Adrenal gland (tissue), 12 donors: Measurements from ENCODE around the gene PDGFC. TPM values are rescaled to one million over a fixed set of nuclear protein-coding genes. Genes with fewer than 3 reads are reported as not detected.

Experiments used
- DNase-seq, 7 donors: peaks; one replicate each; pipeline ENCODE4 v3.0.0-alpha.2; 2019 to 2020
- H3K27ac ChIP-seq, 5 donors: fragments of 200-600 bp; sonication (generic) in 4 of 5; 1 replicate in 3 of 5; 2 replicates in 2 of 5; pipeline versions ENCODE4 v1.5.1 to v1.8.0; 2016 to 2020; ENCODE audit warnings: mild to moderate bottlenecking in 1 of 5
- H3K27me3 ChIP-seq: fragments of 200-600 bp; 2 replicates; pipeline ENCODE4 v1.8.0; 2021
- H3K36me3 ChIP-seq, 2 donors: fragments of 200-600 bp; replicated peaks in 1 of 2; 1 replicate in 1 of 2; 2 replicates in 1 of 2; pipeline versions ENCODE4 v1.5.1 to v1.8.0; 2018 to 2022
- H3K4me1 ChIP-seq, 2 donors: fragments of 200-600 bp; replicated peaks in 1 of 2; 1 replicate in 1 of 2; 2 replicates in 1 of 2; pipeline versions ENCODE4 v1.5.1 to v1.8.0; 2018 to 2021
- H3K4me3 ChIP-seq, 4 donors: fragments of 200-600 bp; sonication (generic) in 3 of 4; one replicate each; pipeline ENCODE4 v1.5.1; 2016 to 2018
- H3K9me3 ChIP-seq, 3 donors: fragments of 200-600 bp; sonication (generic) in 1 of 3; replicated peaks in 1 of 3; 1 replicate in 2 of 3; 2 replicates in 1 of 3; pipeline versions ENCODE4 v1.5.1 to v1.8.0; 2016 to 2021
- CTCF ChIP-seq, 6 experiments: fragments of 450-650 bp in 4 of 6; fragments of 200-600 bp in 2 of 6; sonication (generic) in 1 of 6; IDR thresholded peaks; 1 replicate in 5 of 6; 2 replicates in 1 of 6; pipeline versions ENCODE4 v1.5.1 to v1.8.0; 2016 to 2021; ENCODE audit warnings: antibody characterized with exemption in 6 of 6, mild to moderate bottlenecking in 2 of 6, moderate library complexity in 1 of 6
- POLR2A ChIP-seq, 2 donors: fragments of 450-650 bp; IDR thresholded peaks; one replicate each; pipeline ENCODE4 v1.6.1; 2017; ENCODE audit warnings: antibody characterized with exemption in 2 of 2, mild to moderate bottlenecking in 2 of 2, moderate library complexity in 1 of 2
- WGBS, 4 donors: extraction: QIAGEN DNeasy Blood & Tissue Kit in 2 of 4; methylation state at CpG; one replicate each; pipeline versions ENCODE4 v1.1.5 to v1.1.7; 2013 to 2017; 5-methylcytosine and 5-hydroxymethylcytosine counted together
- intact Hi-C, 2 donors: fragments of 100-400 bp; cut with DNase I; formaldehyde crosslinking; loops; one replicate each; pipeline versions ENCODE4 v1.14.1 to v1.15.0; 2022 to 2023
- polyA plus RNA-seq, 3 donors: library from polyadenylated mRNA; stranded (reverse); fragments of 200-250 nt in 2 of 3; fragments of 350-450 nt in 1 of 3; fragmentation: Illumina TruSeq in 1 of 3; extraction: RNeasy Lipid Tissue Mini Kit (QIAGEN cat#74804) in 1 of 3; gene quantifications; one replicate each; pipeline ENCODE4 v1.2.3, GENCODE V29; 2013 to 2014
- total RNA-seq, 9 donors: library from RNA; depleted of rRNA in 4 of 9; stranded (reverse); fragments of >200 nt in 4 of 9; fragments of 120-200 nt in 1 of 9; fragmentation: NEBNext Ultra II Directional in 1 of 9; extraction: Animal tissue kit (Norgen Biotek cat#: 25700) in 1 of 9; gene quantifications; one replicate each; pipeline versions ENCODE4 v1.1.0 to v1.2.4, GENCODE V29; 2013 to 2023
- donor health status: healthy with polysubstance abuse.
- donor health status: Bipolar disorder and iron deficiency.
- donor health status: DM: yes; HTN: yes; CAD: no.
- donor health status: DM: no; HTN: no; CAD: no.
- donor health status: DM: no; HTN: no; CAD: no.
- donor health status: DM: yes; HTN: yes; CAD: no.

The PDGFC gene
- total and polyA plus RNA-seq, 12 donors, result 6.0 to 77.2 (median 45.4) TPM

GRCh38 chr4:156824451-156825060 lies 147.0 kb downstream of the PDGFC start:
- TF ChIP-seq CTCF (IDR thresholded peaks at IDR 0.05) (no peak), POLR2A (IDR thresholded peaks at IDR 0.05) (no peak)
- H3K4me1 ChIP-seq, result peaks cover 0 to 11% of the 10 kb centered on the region in 2 donors
- 90 to 97% (median 95%) methylated on average over 2 of the region's 2 CpGs for WGBS, 4 donors
- no peak overlapping the region for H3K4me3 ChIP-seq
- intact Hi-C loops, result no loop called here
- no peak overlapping the region for H3K27ac ChIP-seq
- H3K27me3 ChIP-seq, result no peaks in the 10 kb centered on the region
- no peak for DNase-seq
- no peaks in the 10 kb centered on the region for H3K9me3 ChIP-seq
- no peaks in the 10 kb centered on the region for H3K36me3 ChIP-seq

- Histone ChIP-seq H3K4me3 (no peak overlapping the region), H3K4me1 (peaks cover 0 to 5% of the 10 kb centered on the region in 2 donors), H3K27ac (no peak overlapping the region), H3K27me3 (no peaks in the 10 kb centered on the region), H3K9me3 (no peaks in the 10 kb centered on the region), H3K36me3 (no peaks in the 10 kb centered on the region)
- DNase-seq, result no peak
- intact Hi-C loops, result no loop called here
- no peak for TF ChIP-seq POLR2A (IDR thresholded peaks at IDR 0.05)
- TF ChIP-seq CTCF (IDR thresholded peaks at IDR 0.05), result no peak
- WGBS, 4 donors, result 65 to 70% (median 66%) methylated on average over 3 of the region's 3 CpGs
These were observed 150.7 kb downstream of the PDGFC start for GRCh38 chr4:156820931-156821330.

- no peak overlapping the region for H3K27ac ChIP-seq
- H3K27me3 ChIP-seq, result no peaks in the 10 kb centered on the region
- intact Hi-C loops, result no loop called here
- peaks cover 0 to 5% of the 10 kb centered on the region in 2 donors for H3K4me1 ChIP-seq
- no peaks in the 10 kb centered on the region for H3K9me3 ChIP-seq
- DNase-seq, result no peak
- no peak overlapping the region for H3K4me3 ChIP-seq
- TF ChIP-seq POLR2A (IDR thresholded peaks at IDR 0.05) (no peak), CTCF (IDR thresholded peaks at IDR 0.05) (no peak)
- WGBS, 4 donors, result 43 to 87% (median 60%) methylated on average over 2 of the region's 2 CpGs
- no peaks in the 10 kb centered on the region for H3K36me3 ChIP-seq
These were observed 155.2 kb downstream of the PDGFC start for GRCh38 chr4:156816360-156816755.

GRCh38 chr4:156815717-156816359 lies 155.8 kb downstream of the PDGFC start:
- peaks cover 0 to 5% of the 10 kb centered on the region in 2 donors for H3K4me1 ChIP-seq
- H3K27me3 ChIP-seq, result no peaks in the 10 kb centered on the region
- intact Hi-C loops, result no loop called here
- H3K9me3 ChIP-seq, result no peaks in the 10 kb centered on the region
- no peaks in the 10 kb centered on the region for H3K36me3 ChIP-seq
- H3K27ac ChIP-seq, result no peak overlapping the region
- 71 to 83% (median 78%) methylated on average over 4 of the region's 4 CpGs for WGBS, 4 donors
- TF ChIP-seq CTCF (IDR thresholded peaks at IDR 0.05), result no peak
- TF ChIP-seq POLR2A (IDR thresholded peaks at IDR 0.05), result no peak
- no peak overlapping the region for H3K4me3 ChIP-seq
- no peak for DNase-seq
